HG03575 (cell line): ENCODE results near the gene BCKDK.

Experiments
- ATAC-seq: cut with Tn5 transposase; IDR thresholded peaks from one replicate; pipeline ENCODE4 v1.9.1; 2021; ENCODE audit not compliant: unreplicated experiment, insufficient number of reproducible peaks, low FRiP score; ENCODE audit errors: extremely low read depth

The BCKDK gene

GRCh38 chr16:31108035-31108793 is at the start of gene BCKDK:
Gene BCKDK (plus strand): TSS chr16:31108386. CDS start chr16:31109224, 838 bp downstream.
- ATAC-seq: no peak

- no peak for ATAC-seq
Observed at GRCh38 chr16:31061126-31061812, 46.9 kb upstream of the BCKDK start.

DNA sequence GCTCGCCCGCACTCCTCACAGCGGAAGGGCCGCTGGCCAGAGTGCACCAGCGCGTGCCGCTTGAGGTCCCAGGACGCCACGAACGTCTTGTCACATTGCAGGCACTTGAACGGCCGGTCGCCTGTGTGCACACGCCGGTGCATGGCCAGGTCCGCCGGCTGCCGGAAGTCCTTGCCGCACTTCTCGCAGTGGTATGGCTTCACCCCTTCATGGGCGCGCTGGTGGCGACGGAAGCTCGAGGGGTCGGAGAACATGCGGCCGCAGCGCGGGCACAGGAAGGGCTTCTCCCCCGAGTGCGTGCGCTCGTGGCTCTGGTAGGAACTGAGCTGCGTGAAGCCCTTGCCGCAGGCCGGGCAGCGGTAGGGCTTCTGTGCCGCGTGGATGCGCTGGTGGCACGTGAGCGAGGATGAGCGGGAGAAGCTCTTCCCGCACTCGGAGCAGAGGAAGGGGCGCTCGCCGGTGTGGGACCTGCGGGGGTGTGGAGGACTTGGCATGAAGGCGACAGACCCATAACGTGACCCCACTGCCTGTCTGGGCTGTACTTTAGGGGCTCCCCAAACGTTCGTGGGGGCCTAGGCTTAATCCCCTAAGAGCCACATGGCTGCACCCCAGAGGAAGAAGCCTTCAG is 46.3 kb upstream of the BCKDK start:
- no peak for ATAC-seq

DNA sequence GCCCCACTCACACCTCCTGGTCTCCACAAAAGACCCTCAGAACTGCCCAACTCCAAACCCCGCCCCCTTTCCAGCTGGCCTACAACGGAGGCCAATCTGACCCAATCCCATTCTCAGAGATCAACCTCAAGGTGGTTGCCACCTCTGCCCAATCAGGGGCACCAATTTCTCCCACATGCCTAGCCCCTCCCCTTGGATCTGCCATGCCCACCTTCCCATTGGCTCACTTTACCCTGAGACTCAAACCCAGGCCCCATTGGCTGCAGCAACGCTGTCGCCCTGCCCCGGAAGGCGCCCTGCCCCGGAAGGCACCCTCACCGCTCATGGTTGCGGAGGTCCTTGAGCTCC is 44.7 kb upstream of the BCKDK start:
- no peak for ATAC-seq

DNA sequence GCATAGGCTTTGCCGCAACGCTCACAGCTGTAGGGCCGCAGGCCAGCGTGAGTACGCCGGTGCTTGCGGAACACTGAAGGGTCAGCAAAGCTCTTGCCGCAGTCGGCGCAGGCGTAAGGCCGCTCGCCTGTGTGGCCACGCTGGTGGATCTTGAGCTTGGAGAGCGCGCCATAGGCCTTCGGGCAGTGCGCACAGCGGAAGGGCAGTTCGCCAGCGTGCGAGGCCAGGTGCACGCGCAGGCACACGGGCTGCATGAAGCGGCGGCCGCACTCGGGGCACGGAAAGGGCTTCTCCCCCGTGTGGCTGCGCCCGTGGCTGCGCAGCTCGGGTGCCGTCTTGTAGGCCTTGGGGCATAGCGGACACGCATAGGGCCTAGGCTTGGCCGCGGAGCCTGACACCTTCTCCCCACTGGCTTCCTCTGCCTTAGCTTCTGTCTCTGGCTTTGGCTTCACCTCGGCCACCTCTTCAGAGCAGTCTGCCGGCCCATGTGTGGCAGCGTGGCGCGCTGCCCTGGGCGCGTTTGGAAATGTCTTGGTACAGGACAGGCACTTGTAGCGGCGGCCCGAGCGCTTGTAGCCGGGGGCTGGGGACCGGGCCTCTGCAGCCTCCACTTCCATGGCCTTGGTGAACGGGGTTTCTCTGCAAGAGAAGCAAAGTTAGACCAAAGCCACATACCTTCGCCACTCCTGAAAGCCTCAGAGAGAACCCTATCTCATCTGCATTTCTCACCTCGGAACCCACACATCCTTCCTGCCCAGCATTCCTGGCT is 44.2 kb upstream of the BCKDK start:
- no peak for ATAC-seq

GRCh38 chr16:31064882-31065461 is 43.2 kb upstream of the BCKDK start:
- ATAC-seq: no peak

GRCh38 chr16:31067342-31067741 is 40.8 kb upstream of the BCKDK start:
- no peak for ATAC-seq

GRCh38 chr16:31071861-31072260 is 36.3 kb upstream of the BCKDK start:
- ATAC-seq: no peak

GRCh38 chr16:31072540-31073141 is 35.5 kb upstream of the BCKDK start:
- no peak for ATAC-seq

GRCh38 chr16:31073142-31073969 is 34.8 kb upstream of the BCKDK start:
- no peak for ATAC-seq

GRCh38 chr16:31073970-31074813 is 34.0 kb upstream of the BCKDK start, which contains the start of the genes ZNF646 and ZNF668:
Gene ZNF646 (plus strand): TSS chr16:31074422. CDS start chr16:31076325, 1,903 bp downstream.
Gene ZNF668 (minus strand): TSS chr16:31074240. CDS start chr16:31064459, 9,781 bp downstream.
- ATAC-seq: peak; percentile 35

DNA sequence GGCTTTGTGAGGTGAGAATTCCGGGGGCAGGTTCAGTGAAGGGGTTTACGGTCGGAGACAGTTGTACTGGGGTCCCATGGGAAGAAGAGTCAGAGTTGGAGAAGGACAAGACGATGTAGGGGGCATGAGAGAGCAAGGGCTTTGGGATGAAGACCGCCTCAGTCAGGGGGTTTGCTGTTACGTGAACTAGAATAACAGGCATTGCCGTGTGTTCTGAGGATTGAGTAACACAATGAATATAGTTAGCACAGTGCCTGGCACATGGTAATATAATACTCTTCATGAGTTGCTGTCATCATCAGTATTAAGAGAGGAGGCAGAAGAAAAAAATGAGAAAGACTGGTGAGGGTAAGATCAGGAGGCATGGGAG is 33.4 kb upstream of the BCKDK start:
- ATAC-seq: no peak

- ATAC-seq: no peak
Observed at GRCh38 chr16:31076319-31076718, 31.9 kb upstream of the BCKDK start.

DNA sequence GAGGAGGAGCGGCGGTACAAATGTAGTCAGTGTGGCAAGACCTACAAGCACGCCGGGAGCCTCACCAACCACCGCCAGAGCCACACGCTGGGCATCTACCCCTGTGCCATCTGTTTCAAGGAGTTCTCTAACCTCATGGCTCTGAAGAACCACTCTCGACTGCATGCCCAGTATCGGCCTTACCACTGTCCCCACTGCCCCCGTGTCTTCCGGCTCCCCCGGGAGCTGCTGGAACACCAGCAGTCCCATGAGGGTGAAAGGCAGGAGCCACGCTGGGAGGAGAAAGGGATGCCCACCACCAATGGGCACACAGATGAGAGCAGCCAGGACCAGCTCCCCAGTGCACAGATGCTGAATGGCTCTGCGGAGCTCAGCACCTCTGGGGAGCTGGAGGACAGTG is 31.2 kb upstream of the BCKDK start:
- ATAC-seq: no peak

- no peak for ATAC-seq
Observed at GRCh38 chr16:31077592-31078396, 30.4 kb upstream of the BCKDK start.

GRCh38 chr16:31078597-31079341 is 29.4 kb upstream of the BCKDK start:
- ATAC-seq: no peak
